Measurements from ENCODE around the gene ACTG1.

DNA sequence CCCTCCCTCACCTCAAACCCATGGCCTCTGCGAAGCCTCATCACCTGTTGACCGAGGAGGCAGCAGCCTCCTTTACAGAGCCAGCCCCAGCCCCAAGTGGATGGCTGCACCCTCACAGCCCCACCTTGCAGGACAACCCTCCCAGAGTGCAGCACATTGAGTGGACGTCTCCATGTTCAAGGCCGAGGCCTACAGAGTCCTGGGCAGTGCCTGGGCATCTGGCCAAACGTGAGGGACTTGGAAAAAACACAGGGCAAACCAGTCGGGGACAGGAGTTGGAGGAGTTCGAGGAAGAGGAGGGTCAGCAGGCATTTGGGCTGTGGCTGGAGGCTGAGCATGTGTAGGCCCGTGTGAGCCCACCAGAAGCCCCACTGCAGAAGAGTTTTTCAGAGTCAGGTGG, 39.6 kb downstream of the ACTG1 start:
- TF ChIP-seq CTCF (IDR thresholded peaks at IDR 0.05) (no peak), POLR2AphosphoS5 (IDR thresholded peaks at IDR 0.05) (no peak)
